Tibial nerve (tissue), 4 donors: ENCODE data around the gene GPC2.

Experiments
- EP300 ChIP-seq, 2 donors: sonication (generic); formaldehyde crosslinking; IDR thresholded peaks; one replicate each; pipeline ENCODE4 v1.6.1; 2017; ENCODE audit warnings: antibody characterized with exemption in 2 of 2, mild to moderate bottlenecking in 1 of 2
- POLR2A ChIP-seq, 2 donors: fragments of 450-650 bp; IDR thresholded peaks; one replicate each; pipeline ENCODE4 v1.6.1; 2017; ENCODE audit warnings: antibody characterized with exemption in 2 of 2, mild to moderate bottlenecking in 2 of 2, moderate library complexity in 2 of 2
- TF ChIP-seq, protein P1 (sequence below), 5 experiments: fragments of 200-600 bp in 3 of 5; fragments of 450-650 bp in 2 of 5; sonication (generic) in 3 of 5; IDR thresholded peaks; one replicate each; pipeline ENCODE4 v1.5.1; 2016 to 2019; ENCODE audit warnings: antibody characterized with exemption in 5 of 5, mild to moderate bottlenecking in 3 of 5, moderate library complexity in 2 of 5

DNA sequence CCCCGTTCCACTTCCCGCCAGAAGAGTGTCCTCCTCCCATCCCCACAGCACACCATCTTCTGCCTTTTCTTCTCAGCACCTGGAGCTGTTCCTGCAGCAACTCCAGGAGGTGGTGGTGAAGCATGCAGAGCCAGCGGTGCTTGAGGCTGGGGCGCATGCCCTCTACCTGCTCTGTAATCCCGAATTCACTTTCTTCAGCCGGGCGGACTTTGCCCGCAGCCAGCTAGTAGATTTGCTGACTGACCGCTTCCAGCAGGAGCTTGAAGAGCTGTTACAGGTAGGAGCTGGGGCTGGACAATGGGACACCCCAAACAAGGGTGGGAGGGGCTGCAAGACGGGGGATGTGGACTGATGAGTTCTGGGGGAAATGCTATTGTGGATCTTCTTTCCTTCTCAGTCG is 23.5 kb upstream of the GPC2 start:
- TF ChIP-seq, protein P1, sequence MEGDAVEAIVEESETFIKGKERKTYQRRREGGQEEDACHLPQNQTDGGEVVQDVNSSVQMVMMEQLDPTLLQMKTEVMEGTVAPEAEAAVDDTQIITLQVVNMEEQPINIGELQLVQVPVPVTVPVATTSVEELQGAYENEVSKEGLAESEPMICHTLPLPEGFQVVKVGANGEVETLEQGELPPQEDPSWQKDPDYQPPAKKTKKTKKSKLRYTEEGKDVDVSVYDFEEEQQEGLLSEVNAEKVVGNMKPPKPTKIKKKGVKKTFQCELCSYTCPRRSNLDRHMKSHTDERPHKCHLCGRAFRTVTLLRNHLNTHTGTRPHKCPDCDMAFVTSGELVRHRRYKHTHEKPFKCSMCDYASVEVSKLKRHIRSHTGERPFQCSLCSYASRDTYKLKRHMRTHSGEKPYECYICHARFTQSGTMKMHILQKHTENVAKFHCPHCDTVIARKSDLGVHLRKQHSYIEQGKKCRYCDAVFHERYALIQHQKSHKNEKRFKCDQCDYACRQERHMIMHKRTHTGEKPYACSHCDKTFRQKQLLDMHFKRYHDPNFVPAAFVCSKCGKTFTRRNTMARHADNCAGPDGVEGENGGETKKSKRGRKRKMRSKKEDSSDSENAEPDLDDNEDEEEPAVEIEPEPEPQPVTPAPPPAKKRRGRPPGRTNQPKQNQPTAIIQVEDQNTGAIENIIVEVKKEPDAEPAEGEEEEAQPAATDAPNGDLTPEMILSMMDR (IDR thresholded peaks at IDR 0.05), result no peak
- TF ChIP-seq POLR2A (IDR thresholded peaks at IDR 0.05) (no peak), EP300 (IDR thresholded peaks at IDR 0.05) (no peak)
